ENCODE data around the gene ZNF75A.

GRCh38 chr16:3283543-3284447 lies 21.5 kb upstream of the ZNF75A start:
- no peak for TF ChIP-seq PAX5 (IDR thresholded peaks at IDR 0.05; ENCODE audit: insufficient read depth, low read length, severe bottlenecking)
- TF ChIP-seq POLR2A (IDR thresholded peaks at IDR 0.05; ENCODE audit: low read depth, low read length): no peak
- TF ChIP-seq SPI1 (IDR thresholded peaks at IDR 0.05; ENCODE audit: low read depth, low read length): no peak
- no peak for TF ChIP-seq POLR2AphosphoS5 (IDR thresholded peaks at IDR 0.05; ENCODE audit: low read depth, low read length)
- no peak; the same call in 1 of the 2 replicates for TF ChIP-seq TAF1 (IDR thresholded peaks at IDR 0.05; ENCODE audit: low read depth, low read length)
- no peak for TF ChIP-seq POU2F2 (IDR thresholded peaks at IDR 0.05; ENCODE audit: low read depth, low read length)
